HFF-Myc (cell line): ENCODE results near the gene ADD2.

Experiments used
- DNase-seq: peaks from one replicate; pipeline ENCODE4 v3.0.0-alpha.2; 2011; ENCODE audit warnings: low read depth; ENCODE audit errors: extremely low read depth
- H3K4me3 ChIP-seq: replicated peaks from 2 replicates; pipeline ENCODE4 v1.5.1; 2011; ENCODE audit warnings: low read depth, mild to moderate bottlenecking, control low read depth, low read length
- TF ChIP-seq, protein P1 (sequence below): IDR thresholded peaks from 2 replicates; pipeline ENCODE4 v1.5.1; 2012; ENCODE audit warnings: mild to moderate bottlenecking, low read depth, low read length, control low read depth; ENCODE audit errors: missing control alignments

Gene ADD2

DNA sequence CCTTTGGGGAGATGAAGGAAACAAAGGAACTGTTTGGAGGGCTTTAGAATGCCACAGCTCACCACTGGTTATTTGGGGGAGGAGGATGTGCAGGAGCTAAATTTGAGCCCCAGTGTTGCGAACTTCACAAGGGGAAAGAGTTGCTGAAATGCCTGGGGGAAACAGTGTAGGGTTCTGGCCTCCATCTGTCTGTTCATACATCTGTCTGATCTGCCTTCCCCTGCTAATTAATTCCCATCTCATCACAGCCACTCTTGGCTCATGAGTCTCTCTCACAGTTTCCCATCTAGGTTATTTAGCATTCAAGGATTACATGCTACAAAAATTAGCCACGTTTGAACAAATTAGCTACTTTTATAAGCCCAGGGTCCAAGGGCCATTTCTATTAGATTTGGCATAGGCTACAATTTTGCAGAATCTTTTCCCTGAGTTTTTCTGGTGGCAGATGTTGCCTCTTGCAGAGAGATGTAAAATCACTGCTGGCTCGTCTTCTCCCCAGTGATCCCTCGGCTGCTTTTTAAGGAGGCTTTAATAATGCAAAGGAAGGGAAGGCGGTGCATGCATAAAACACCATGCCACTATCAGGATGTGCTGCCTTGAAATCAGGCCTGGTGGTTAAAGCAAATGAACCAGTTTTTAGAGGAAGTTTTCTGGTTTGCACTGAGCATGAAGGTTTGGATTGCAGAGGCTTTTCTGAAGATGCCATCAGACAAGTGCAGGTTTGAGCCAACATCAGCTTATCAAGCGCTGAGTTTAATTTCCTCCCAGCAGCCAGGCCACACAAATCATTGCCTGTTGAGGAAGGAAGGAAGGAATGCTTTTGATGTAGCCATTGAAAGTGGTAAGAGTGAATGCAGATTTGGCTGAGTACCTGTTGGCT is 35.0 kb downstream of the ADD2 start:
- H3K4me3 ChIP-seq, result no peak overlapping the region
- DNase-seq, result no peak
- TF ChIP-seq, protein P1, sequence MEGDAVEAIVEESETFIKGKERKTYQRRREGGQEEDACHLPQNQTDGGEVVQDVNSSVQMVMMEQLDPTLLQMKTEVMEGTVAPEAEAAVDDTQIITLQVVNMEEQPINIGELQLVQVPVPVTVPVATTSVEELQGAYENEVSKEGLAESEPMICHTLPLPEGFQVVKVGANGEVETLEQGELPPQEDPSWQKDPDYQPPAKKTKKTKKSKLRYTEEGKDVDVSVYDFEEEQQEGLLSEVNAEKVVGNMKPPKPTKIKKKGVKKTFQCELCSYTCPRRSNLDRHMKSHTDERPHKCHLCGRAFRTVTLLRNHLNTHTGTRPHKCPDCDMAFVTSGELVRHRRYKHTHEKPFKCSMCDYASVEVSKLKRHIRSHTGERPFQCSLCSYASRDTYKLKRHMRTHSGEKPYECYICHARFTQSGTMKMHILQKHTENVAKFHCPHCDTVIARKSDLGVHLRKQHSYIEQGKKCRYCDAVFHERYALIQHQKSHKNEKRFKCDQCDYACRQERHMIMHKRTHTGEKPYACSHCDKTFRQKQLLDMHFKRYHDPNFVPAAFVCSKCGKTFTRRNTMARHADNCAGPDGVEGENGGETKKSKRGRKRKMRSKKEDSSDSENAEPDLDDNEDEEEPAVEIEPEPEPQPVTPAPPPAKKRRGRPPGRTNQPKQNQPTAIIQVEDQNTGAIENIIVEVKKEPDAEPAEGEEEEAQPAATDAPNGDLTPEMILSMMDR, result no peak

DNA sequence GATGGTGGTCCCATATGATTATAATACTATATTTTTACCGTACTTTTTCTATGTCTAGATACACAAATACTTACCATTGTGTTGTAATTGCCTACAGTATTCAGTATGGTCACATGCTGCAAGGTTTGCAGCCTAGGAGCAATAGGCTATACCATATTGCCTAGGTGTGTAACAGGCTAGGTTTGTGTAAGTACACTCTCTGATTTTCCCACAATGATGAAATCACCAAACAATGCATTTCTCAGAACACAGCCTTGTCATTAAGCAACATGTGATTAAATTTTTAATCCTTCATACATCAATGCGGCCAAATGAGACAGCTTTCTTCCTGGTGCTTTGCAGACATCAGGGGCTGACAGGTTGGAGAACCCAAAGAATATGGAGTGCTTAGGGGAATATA is 37.3 kb downstream of the ADD2 start:
- H3K4me3 ChIP-seq, result no peak overlapping the region
- no peak for DNase-seq
- TF ChIP-seq, protein P1, result no peak

DNA sequence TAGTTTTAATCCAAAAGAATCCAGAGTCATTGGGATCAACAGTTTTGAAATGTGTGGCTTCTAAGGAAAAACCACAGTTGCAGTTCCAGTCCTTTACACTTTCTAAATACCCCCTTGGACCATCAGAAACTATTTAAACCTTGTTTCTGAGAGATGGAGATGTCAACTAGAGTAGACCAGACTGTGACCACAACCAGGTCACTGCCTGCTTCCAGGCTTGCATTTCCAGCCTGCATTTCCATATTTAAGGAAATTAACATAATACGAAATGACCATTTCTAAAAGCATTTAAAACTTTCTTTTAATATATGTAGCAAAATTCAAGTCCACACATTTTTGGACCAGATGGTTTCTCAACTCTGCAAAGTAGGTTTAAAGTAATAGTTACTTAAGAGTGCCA is 38.4 kb downstream of the ADD2 start:
- H3K4me3 ChIP-seq, result no peak overlapping the region
- TF ChIP-seq, protein P1, result no peak
- no peak for DNase-seq

DNA sequence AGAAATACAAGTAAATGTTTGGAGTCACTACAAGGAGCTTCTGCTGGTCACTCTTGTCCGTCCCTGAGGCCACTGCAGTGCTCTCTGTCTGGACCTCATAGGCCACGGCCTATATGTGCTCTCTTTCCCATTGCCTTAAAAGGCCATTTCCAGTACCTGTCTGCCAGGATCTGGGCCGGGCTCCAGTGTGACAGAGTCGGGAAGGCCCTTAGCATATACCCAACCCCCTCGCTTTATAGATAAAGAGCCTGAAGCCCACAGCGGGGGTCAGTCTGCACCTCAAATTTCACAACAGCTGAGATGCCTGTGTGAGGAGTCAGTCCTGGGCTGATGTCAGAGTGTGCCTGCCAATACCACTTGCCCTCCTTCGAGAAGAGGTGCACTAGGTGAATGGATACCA is 39.9 kb downstream of the ADD2 start:
- no peak overlapping the region for H3K4me3 ChIP-seq
- TF ChIP-seq, protein P1, result no peak
- DNase-seq, result no peak

DNA sequence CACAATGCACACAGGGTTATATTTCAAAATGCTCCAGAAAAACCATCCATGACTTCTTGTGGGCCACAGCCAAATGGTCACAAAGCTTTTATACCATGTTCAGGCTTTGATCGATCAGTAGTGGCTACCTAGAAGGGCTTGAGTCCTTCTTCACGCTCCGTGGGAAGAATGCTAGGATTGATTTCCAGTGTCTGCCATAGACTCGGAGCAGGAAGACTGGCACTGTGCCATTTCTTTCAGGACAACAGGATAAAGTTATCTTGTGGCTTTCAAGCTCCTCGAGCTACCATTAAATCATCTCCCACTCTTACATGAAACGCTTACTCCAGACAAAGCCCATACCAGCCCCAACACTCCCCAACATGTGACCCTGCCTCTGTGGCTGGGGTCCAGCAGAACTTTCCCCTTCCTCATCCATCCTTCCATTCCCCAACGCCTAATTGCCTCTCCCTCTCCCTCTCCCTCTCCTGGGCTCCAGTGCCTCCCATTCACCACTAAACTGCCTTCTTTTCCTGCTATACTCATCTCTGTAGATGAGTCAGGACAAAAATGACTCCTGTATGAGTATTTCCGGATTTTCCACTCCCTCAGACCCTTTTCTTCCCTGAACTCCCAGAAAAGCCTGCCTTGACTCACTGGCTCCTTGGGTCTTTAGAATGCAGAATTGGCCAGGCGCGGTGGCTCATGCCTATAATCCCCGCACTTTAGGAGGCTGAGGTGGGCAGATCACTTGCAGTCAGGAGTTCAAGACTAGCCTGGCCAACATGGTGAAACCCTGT is 40.9 kb downstream of the ADD2 start:
- no peak overlapping the region for H3K4me3 ChIP-seq
- DNase-seq, result no peak
- TF ChIP-seq, protein P1, result no peak

DNA sequence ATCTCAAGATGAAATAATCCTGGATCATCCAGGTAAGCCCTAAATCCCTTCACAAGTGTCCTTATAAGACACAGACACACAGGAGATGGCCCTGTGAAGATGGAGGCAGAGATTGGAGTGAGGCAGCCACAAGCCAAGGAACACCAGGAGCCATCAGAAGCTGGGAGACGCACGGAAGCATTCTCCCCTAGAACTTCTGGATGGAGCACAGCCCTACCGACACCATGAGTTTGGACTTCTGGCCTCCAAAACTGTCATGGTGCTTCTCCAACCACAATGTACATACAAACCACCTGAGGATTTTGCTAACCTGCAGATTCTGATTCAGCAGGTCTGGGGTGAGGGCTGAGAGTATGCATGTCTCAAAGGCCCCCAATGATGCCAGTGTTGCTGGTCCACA is 42.5 kb downstream of the ADD2 start:
- H3K4me3 ChIP-seq, result no peak overlapping the region
- no peak for DNase-seq
- TF ChIP-seq, protein P1, result no peak
